Activated CD4-positive, alpha-beta memory T cell treated with anti-CD3 and anti-CD28 coated beads for 36 hours (primary cell): Measurements from ENCODE around the gene LATS2. TPM values are rescaled to one million over a fixed set of nuclear protein-coding genes. Genes with fewer than 3 reads are reported as not detected.
"Not testable (repeated sequence)": the region's sequence is repeated elsewhere in the genome, so short reads cannot be mapped to it uniquely, and the experiment has no call there.

Experiments
- CTCF ChIA-PET: fragments of 350-600 bp; sonication (Branson Sonifier 250); formaldehyde crosslinking; loops from one replicate; lab custom pipeline; 2021; ENCODE audit warnings: antibody characterized with exemption, inconsistent platforms; lab: Charles Lee
- POLR2A ChIA-PET: fragments of 350-600 bp; sonication (Branson Sonifier 250); formaldehyde crosslinking; loops from one replicate; lab custom pipeline; 2021; ENCODE audit warnings: antibody characterized with exemption; lab: Charles Lee
- DNase-seq: peaks from one replicate; pipeline ENCODE4 v3.0.0-alpha.2; 2020
- H3K27ac Mint-ChIP-seq: one replicate; pipeline ENCODE4 v1.8.0; 2021; ENCODE audit warnings: mixed read lengths
- H3K27me3 Mint-ChIP-seq: one replicate; pipeline ENCODE4 v1.8.0; 2021; ENCODE audit warnings: mixed read lengths
- H3K36me3 Mint-ChIP-seq: one replicate; pipeline ENCODE4 v1.8.0; 2021; ENCODE audit warnings: mixed read lengths
- H3K4me1 Mint-ChIP-seq: one replicate; pipeline ENCODE4 v1.8.0; 2021; ENCODE audit warnings: low read depth, mixed read lengths
- H3K4me3 Mint-ChIP-seq: one replicate; pipeline ENCODE4 v1.8.0; 2021; ENCODE audit warnings: mild to moderate bottlenecking, mixed read lengths
- H3K9me3 Mint-ChIP-seq: one replicate; pipeline ENCODE4 v1.8.0; 2021; ENCODE audit warnings: mixed read lengths
- intact Hi-C: fragments of 100-400 bp; cut with micrococcal nuclease; formaldehyde crosslinking; loops from one replicate; pipeline ENCODE4 v1.15.1; 2023
- total RNA-seq, 2 experiments: library from RNA; stranded (reverse); gene quantifications; one replicate each; pipeline ENCODE4 v1.2.3, GENCODE V29; 2021

LATS2 gene
- total RNA-seq, 2 experiments from 2014 or later, result 4.0 to 6.8 TPM

DNA sequence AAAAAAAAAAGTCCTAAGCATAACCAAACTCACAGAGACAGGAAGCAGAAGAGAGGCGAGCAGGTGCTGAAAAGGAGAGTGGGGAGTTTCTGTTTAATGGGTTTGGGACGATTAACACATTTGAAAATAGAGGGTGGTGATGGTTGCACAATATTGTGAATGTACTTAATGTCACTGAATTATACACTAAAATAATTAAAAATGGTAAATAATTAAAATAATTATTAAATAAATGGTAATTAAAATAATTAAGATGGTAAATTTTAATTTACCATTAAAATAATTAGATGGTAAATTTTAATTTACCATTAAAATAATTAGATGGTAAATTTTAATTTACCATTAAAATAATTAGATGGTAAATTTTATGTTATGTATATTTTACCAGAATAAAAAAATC is 84.0 kb downstream of the LATS2 start:
- intact Hi-C loops, result no loop called here
- H3K36me3 Mint-ChIP-seq, result no peaks in the 10 kb centered on the region
- CTCF ChIA-PET, result interaction anchor here (0.7 kb wide), 1 partner anchor 58 kb away, joined by 4 read pairs; no protein-coding TSS in a partner anchor
- no peaks in the 10 kb centered on the region for H3K4me1 Mint-ChIP-seq
- H3K9me3 Mint-ChIP-seq, result no peaks in the 10 kb centered on the region
- DNase-seq, result no peak
- POLR2A ChIA-PET, result interaction anchor here (0.8 kb wide), 1 partner anchor 41 kb away, joined by 3 read pairs; no protein-coding TSS in a partner anchor
- peaks cover 3% of the 10 kb centered on the region for H3K27me3 Mint-ChIP-seq
- H3K27ac Mint-ChIP-seq, result no peak overlapping the region
- H3K4me3 Mint-ChIP-seq, result no peak overlapping the region

- DNase-seq, result no peak
- H3K36me3 Mint-ChIP-seq, result no peaks in the 10 kb centered on the region
- H3K27ac Mint-ChIP-seq, result no peak overlapping the region
- no peaks in the 10 kb centered on the region for H3K4me1 Mint-ChIP-seq
- intact Hi-C loops, result no loop called here
- H3K4me3 Mint-ChIP-seq, result no peak overlapping the region
- ChIA-PET CTCF (no interaction called here), POLR2A (interaction anchor here (1.1 kb wide), 1 partner anchor 43 kb away, joined by 3 read pairs; no protein-coding TSS in a partner anchor)
- peaks cover 3% of the 10 kb centered on the region for H3K27me3 Mint-ChIP-seq
- H3K9me3 Mint-ChIP-seq, result no peaks in the 10 kb centered on the region
Observed at GRCh38 chr13:20974981-20975585, 86.3 kb downstream of the LATS2 start.

GRCh38 chr13:20973886-20974425 is 87.4 kb downstream of the LATS2 start:
- intact Hi-C loops, result no loop called here
- ChIA-PET POLR2A (no interaction called here), CTCF (no interaction called here)
- Mint-ChIP-seq H3K9me3 (no peaks in the 10 kb centered on the region), H3K36me3 (no peaks in the 10 kb centered on the region), H3K4me1 (peaks cover 4% of the 10 kb centered on the region), H3K27me3 (peaks cover 3% of the 10 kb centered on the region), H3K27ac (no peak overlapping the region), H3K4me3 (no peak overlapping the region)
- no peak for DNase-seq

DNA sequence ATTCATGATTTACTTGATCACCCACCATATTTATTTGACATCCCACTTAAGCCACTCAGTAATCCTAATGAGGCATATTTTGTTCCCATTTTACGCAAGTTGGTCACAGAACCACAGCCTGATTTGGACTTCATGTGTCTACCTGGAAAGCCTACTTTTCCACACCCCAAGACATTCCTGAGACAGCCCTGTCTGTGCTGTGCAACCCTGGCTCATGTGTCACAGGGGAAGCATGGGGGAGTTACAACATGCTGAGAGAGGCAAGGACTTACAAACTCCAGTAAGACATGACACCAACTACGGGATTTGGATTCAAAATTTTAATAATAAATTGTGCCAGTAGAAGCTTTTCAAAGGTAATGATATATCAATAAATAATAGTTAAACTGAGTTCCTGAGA is 88.7 kb downstream of the LATS2 start:
- intact Hi-C loops, result no loop called here
- no peaks in the 10 kb centered on the region for H3K9me3 Mint-ChIP-seq
- CTCF ChIA-PET, result no interaction called here

GRCh38 chr13:20969182-20969581 is 92.2 kb downstream of the LATS2 start:
- Mint-ChIP-seq H3K4me3 (no peak overlapping the region), H3K27me3 (peaks cover 3% of the 10 kb centered on the region), H3K9me3 (no peaks in the 10 kb centered on the region), H3K36me3 (no peaks in the 10 kb centered on the region), H3K27ac (peak overlapping the region; percentile 50), H3K4me1 (peaks cover 11% of the 10 kb centered on the region)
- POLR2A ChIA-PET, result interaction anchor here (0.6 kb wide), 1 partner anchor 40 kb away, joined by 3 read pairs; no protein-coding TSS in a partner anchor
- intact Hi-C loops, result loop anchor here (1.0 kb wide), 1 partner anchor 48 kb away; no protein-coding TSS in a partner anchor
- DNase-seq, result no peak
- CTCF ChIA-PET, result interaction anchor here (0.6 kb wide), 1 partner anchor 447 kb away, joined by 3 read pairs; no protein-coding TSS in a partner anchor

More for the DNA sequence above, 88.7 kb downstream of the LATS2 start:
- POLR2A ChIA-PET, result no interaction called here
- no peaks in the 10 kb centered on the region for H3K36me3 Mint-ChIP-seq
- no peak overlapping the region for H3K27ac Mint-ChIP-seq
- peaks cover 3% of the 10 kb centered on the region for H3K27me3 Mint-ChIP-seq
- H3K4me3 Mint-ChIP-seq, result no peak overlapping the region
- no peak for DNase-seq
- H3K4me1 Mint-ChIP-seq, result peaks cover 11% of the 10 kb centered on the region

DNA sequence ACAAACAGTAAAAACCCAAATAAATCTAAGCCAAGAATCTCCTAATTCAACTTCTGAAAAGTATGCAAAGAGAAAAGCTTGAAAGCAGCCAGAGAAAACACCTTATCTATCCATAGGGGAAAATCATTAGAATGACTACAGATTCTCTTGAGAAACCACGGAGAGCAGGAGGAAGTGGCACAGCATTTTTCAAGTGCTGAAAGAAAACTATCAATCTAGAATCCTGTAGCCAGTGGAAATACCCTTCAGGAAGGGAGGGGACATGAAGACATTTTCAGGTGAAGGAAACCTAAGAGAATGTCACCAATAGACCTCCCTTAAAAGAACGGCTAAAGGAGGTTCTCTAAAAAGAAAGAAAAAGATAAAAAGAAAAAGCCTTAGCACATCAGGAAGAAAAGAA is 92.6 kb downstream of the LATS2 start:
- no peak for DNase-seq
- Mint-ChIP-seq H3K9me3 (no peaks in the 10 kb centered on the region), H3K4me1 (peaks cover 11% of the 10 kb centered on the region), H3K27me3 (peaks cover 3% of the 10 kb centered on the region), H3K4me3 (no peak overlapping the region), H3K36me3 (no peaks in the 10 kb centered on the region), H3K27ac (peak overlapping the region; percentile 50)
- intact Hi-C loops, result loop anchor here (1.0 kb wide), 1 partner anchor 49 kb away; no protein-coding TSS in a partner anchor
- ChIA-PET POLR2A (interaction anchor here (0.6 kb wide), 1 partner anchor 40 kb away, joined by 3 read pairs; no protein-coding TSS in a partner anchor), CTCF (interaction anchor here (0.6 kb wide), 1 partner anchor 447 kb away, joined by 3 read pairs; no protein-coding TSS in a partner anchor)

DNA sequence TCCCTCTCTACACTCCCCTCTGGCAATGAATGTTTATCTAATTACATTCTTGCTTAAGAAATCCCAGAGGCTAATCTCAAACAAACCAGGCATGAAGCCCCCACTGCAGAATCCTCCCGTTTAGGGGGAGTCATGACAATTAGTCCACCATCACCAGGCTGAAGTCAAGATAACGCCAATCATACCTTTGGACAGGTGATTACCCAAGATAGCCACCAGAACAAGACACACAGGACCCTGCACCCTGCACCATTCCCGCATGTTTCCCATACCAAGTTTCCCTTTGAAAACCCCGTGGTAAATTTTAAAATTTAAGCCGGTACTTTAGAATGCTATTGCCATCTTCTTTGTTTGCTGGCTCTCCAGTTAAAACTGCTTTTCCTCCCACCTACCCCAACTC is 94.0 kb downstream of the LATS2 start:
- no peaks in the 10 kb centered on the region for H3K36me3 Mint-ChIP-seq
- H3K27me3 Mint-ChIP-seq, result peaks cover 2% of the 10 kb centered on the region
- ChIA-PET CTCF (no interaction called here), POLR2A (no interaction called here)
- H3K4me1 Mint-ChIP-seq, result peaks cover 11% of the 10 kb centered on the region
- intact Hi-C loops, result no loop called here
- no peak overlapping the region for H3K27ac Mint-ChIP-seq
- no peak for DNase-seq
- no peaks in the 10 kb centered on the region for H3K9me3 Mint-ChIP-seq
- H3K4me3 Mint-ChIP-seq, result no peak overlapping the region

- POLR2A ChIA-PET, result no interaction called here
- H3K4me3 Mint-ChIP-seq, result no peak overlapping the region
Observed at GRCh38 chr13:20964904-20965303, 96.5 kb downstream of the LATS2 start.

GRCh38 chr13:20961663-20962062 is 99.7 kb downstream of the LATS2 start:
- H3K9me3 Mint-ChIP-seq, H3K27ac Mint-ChIP-seq, CTCF ChIA-PET, DNase-seq, H3K4me3 Mint-ChIP-seq, POLR2A ChIA-PET, intact Hi-C loops, H3K36me3 Mint-ChIP-seq, H3K4me1 Mint-ChIP-seq: not testable (repeated sequence)
- peaks cover 11% of the 10 kb centered on the region for H3K27me3 Mint-ChIP-seq

More at GRCh38 chr13:20964904-20965303, 96.5 kb downstream of the LATS2 start:
- H3K36me3 Mint-ChIP-seq, result no peaks in the 10 kb centered on the region
- H3K4me1 Mint-ChIP-seq, result peaks cover 17% of the 10 kb centered on the region
- H3K27ac Mint-ChIP-seq, result no peak overlapping the region
- DNase-seq, result no peak
- no peaks in the 10 kb centered on the region for H3K9me3 Mint-ChIP-seq
- CTCF ChIA-PET, result no interaction called here
- H3K27me3 Mint-ChIP-seq, result peaks cover 7% of the 10 kb centered on the region
- intact Hi-C loops, result no loop called here

DNA sequence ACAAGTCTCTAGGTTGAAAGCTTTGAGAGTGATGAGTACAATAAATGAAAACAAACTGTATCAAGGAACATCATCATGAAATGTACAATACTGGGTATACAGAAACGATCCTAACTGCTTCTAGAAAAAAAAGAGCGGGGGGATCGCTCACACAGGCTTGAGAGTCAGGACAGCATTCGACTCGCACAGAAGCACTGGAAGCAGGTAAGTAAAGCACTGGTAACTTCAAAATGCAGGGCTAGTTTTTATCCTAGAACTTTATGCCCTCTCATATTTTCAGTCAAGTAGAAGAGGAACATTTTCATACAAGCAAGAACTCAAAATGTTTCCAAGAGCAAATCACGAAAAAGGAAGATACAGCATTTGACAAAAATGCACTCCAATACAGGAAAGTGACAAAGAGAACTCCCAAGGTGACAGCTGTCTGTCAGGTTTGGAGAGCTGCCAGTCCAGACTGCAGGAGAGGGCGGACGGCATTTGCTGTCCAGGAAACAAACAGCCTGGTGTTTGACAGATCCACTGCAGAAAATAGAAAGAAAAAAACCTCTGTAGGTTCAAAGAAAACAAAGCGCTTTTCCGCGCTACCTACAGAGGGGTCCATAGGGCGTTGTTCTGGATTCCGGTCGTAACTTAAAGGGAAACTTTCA is 100.6 kb downstream of the LATS2 start:
- POLR2A ChIA-PET, result no interaction called here
- DNase-seq, result no peak
- CTCF ChIA-PET, result no interaction called here
- Mint-ChIP-seq H3K4me1 (peaks cover 6% of the 10 kb centered on the region), H3K27me3 (peaks cover 12% of the 10 kb centered on the region), H3K9me3 (no peaks in the 10 kb centered on the region), H3K27ac (no peak overlapping the region), H3K4me3 (no peak overlapping the region), H3K36me3 (no peaks in the 10 kb centered on the region)
- intact Hi-C loops, result no loop called here

DNA sequence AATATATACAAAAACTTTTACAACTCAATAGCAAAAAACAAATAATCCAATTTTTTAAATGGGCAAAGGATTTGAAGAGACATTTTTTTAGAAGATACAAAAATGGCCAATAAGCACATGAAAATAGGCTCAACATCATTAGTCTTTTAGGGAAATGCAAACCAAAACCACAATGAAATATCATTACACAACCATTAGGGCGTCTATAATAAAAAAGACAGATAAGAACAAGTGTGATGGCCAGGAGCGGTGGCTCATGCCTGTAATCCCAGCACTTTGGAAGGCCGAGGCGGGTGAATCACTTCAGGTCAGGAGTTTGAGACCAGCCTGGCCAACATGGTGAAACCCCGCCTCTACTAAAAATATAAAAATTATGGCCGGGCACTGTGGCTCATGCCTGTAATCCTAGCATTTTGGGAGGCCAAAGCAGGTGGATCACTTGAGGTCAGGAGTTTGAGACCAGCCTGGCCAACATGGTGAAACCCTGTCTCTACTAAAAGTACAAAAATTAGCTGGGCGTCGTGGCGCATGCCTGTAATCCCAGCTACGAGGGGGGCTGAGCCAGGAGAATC is 104.3 kb downstream of the LATS2 start:
- H3K36me3 Mint-ChIP-seq, POLR2A ChIA-PET, H3K4me1 Mint-ChIP-seq, intact Hi-C loops, H3K27ac Mint-ChIP-seq, DNase-seq, CTCF ChIA-PET, H3K4me3 Mint-ChIP-seq, H3K9me3 Mint-ChIP-seq: not testable (repeated sequence)
- H3K27me3 Mint-ChIP-seq, result peaks cover 16% of the 10 kb centered on the region

DNA sequence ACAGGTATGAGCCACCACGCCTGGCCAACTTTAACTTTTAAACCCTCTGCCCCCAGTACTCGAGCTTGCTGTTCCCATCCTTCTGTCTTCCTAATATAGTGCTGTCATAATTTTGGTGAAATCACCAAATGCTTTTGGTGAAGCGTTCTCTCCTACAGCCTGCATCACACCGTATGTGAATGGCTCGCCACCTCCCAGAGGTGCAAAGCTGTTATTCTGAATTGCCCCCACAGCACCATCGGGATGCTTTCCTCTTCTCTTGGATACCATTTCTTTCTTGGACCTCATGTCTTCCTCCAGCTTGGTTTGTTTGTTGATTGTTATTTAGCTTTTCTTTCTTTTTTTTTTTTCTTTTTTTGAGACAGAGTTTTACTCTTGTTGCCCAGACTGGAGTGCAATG is 105.9 kb downstream of the LATS2 start:
- POLR2A ChIA-PET, result no interaction called here

More for the DNA sequence above, 105.9 kb downstream of the LATS2 start:
- intact Hi-C loops, result no loop called here
- Mint-ChIP-seq H3K27ac (no peak overlapping the region), H3K36me3 (no peaks in the 10 kb centered on the region), H3K4me3 (no peak overlapping the region), H3K9me3 (no peaks in the 10 kb centered on the region), H3K27me3 (peaks cover 14% of the 10 kb centered on the region), H3K4me1 (peaks cover under 1% of the 10 kb centered on the region)
- CTCF ChIA-PET, result no interaction called here
- no peak for DNase-seq
